Right atrium auricular region (tissue), 2 donors: ENCODE results near the gene MYL6. TPM values are rescaled to one million over a fixed set of nuclear protein-coding genes. Genes with fewer than 3 reads are reported as not detected.
A peak's percentile ranks its signal among the peaks of the same experiment; 100 is the strongest.

Experiments
- DNase-seq: peaks from one replicate; pipeline ENCODE4 v3.0.0-alpha.2; 2019; ENCODE audit warnings: low spot score
- H3K27ac ChIP-seq, 2 donors: fragments of 200-600 bp; sonication (generic); 1 replicate in 1 of 2; 2 replicates in 1 of 2; pipeline ENCODE4 v1.5.1; 2016 to 2019
- H3K27me3 ChIP-seq, 2 donors: fragments of 200-600 bp; sonication (generic); one replicate each; pipeline versions ENCODE4 v1.5.1 to v1.6.0; 2017 to 2019
- H3K36me3 ChIP-seq: fragments of 200-600 bp; sonication (generic); one replicate; pipeline ENCODE4 v1.5.1; 2016
- H3K4me1 ChIP-seq, 2 donors: fragments of 200-600 bp; sonication (generic); one replicate each; pipeline versions ENCODE4 v1.5.1 to v1.6.0; 2017 to 2019
- H3K4me3 ChIP-seq, 2 donors: fragments of 200-600 bp; sonication (generic); 1 replicate in 1 of 2; 2 replicates in 1 of 2; pipeline ENCODE4 v1.5.1; 2017 to 2019; ENCODE audit warnings: mild to moderate bottlenecking in 1 of 2, moderate library complexity in 1 of 2
- H3K9me3 ChIP-seq, 2 donors: fragments of 200-600 bp; sonication (generic); one replicate each; pipeline ENCODE4 v1.5.1; 2019
- total RNA-seq, 2 donors: library from RNA; depleted of rRNA; stranded (reverse); fragments of >200 nt; gene quantifications; one replicate each; pipeline ENCODE4 v1.1.0, GENCODE V29; 2016
- TF ChIP-seq, protein P1 (sequence below), 2 donors: fragments of 200-600 bp; sonication (generic); IDR thresholded peaks; one replicate each; pipeline ENCODE4 v1.5.1; 2019; ENCODE audit warnings: antibody characterized with exemption in 2 of 2

Gene MYL6
- total RNA-seq, 2 donors from 2014 or later: 567 to 1,179 TPM

DNA sequence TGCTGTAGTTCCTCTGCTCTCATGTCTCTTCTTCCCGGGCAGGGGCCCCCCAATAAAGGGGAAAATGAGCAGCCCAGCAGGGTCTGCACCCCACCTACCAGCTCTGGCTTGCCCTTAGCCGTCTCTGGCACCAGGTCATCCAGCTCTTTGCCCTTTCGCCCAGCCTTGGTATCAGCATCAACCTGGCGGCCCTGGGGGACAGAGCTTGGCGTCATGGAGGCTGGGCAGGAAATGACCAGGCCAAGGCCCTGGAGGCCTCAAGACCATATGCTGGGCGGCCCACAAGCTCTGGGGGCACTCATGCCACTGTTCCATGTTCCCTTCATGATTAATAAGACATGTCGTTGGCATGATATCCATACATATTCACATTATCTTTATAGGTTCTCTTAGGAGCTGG is 14.7 kb downstream of the MYL6 start:
- peaks cover 97% of the 10 kb centered on the region for H3K36me3 ChIP-seq
- H3K27ac ChIP-seq: no peak overlapping the region
- no peaks in the 10 kb centered on the region for H3K27me3 ChIP-seq
- no peaks in the 10 kb centered on the region for H3K4me1 ChIP-seq
- TF ChIP-seq, protein P1, sequence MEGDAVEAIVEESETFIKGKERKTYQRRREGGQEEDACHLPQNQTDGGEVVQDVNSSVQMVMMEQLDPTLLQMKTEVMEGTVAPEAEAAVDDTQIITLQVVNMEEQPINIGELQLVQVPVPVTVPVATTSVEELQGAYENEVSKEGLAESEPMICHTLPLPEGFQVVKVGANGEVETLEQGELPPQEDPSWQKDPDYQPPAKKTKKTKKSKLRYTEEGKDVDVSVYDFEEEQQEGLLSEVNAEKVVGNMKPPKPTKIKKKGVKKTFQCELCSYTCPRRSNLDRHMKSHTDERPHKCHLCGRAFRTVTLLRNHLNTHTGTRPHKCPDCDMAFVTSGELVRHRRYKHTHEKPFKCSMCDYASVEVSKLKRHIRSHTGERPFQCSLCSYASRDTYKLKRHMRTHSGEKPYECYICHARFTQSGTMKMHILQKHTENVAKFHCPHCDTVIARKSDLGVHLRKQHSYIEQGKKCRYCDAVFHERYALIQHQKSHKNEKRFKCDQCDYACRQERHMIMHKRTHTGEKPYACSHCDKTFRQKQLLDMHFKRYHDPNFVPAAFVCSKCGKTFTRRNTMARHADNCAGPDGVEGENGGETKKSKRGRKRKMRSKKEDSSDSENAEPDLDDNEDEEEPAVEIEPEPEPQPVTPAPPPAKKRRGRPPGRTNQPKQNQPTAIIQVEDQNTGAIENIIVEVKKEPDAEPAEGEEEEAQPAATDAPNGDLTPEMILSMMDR (IDR thresholded peaks at IDR 0.05): no peak
- no peak for DNase-seq
- no peaks in the 10 kb centered on the region for H3K9me3 ChIP-seq
- H3K4me3 ChIP-seq: no peak overlapping the region

DNA sequence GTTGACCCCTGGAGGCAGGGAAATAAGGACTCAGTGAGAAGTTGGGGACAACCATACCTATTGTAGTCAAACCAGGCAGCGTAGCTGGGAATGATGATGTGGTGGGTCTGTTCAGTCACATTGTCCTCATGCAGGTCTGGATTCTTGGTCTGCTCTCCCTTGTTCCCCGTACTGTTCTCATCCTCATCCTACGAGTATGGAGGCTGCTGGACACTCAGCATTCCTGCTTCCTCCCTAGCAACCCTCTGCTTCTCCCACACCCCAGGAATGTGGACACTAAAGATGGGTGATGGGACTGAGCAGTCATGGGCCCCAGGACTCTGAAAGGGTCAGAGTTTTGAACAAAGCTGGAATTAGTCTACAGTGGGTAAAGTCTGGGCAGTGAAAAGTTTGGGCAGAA is 20.2 kb downstream of the MYL6 start:
- H3K4me3 ChIP-seq: no peak overlapping the region
- no peak overlapping the region for H3K27ac ChIP-seq
- DNase-seq: no peak
- peaks cover 96% of the 10 kb centered on the region for H3K36me3 ChIP-seq
- H3K4me1 ChIP-seq: no peaks in the 10 kb centered on the region
- TF ChIP-seq, protein P1 (IDR thresholded peaks at IDR 0.05): no peak
- no peaks in the 10 kb centered on the region for H3K27me3 ChIP-seq
- H3K9me3 ChIP-seq: no peaks in the 10 kb centered on the region

DNA sequence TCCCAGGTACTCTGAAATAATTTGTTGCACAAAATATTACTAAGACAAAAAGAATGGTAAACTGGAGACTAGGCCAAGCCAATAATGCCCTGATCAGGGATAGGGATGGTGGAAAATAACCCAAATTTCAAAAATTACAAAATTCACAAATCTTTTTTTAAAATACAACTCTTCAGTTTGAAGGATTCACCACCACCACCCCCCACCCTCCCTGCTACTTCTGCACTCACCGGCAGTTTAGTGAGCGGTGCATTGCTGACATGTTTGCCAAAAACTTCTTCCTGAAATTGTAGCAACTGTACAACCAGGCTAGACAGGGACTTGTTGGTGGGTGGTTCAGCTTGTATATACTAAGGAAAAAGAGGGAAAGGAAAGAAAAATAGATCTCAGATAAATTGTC is 28.8 kb downstream of the MYL6 start:
- Histone ChIP-seq H3K4me3 (no peak overlapping the region), H3K9me3 (no peaks in the 10 kb centered on the region), H3K27ac (no peak overlapping the region), H3K27me3 (no peaks in the 10 kb centered on the region), H3K36me3 (peaks cover 40% of the 10 kb centered on the region), H3K4me1 (peaks cover 0 to 24% of the 10 kb centered on the region in 2 donors)
- DNase-seq: no peak
- TF ChIP-seq, protein P1 (IDR thresholded peaks at IDR 0.05): no peak

DNA sequence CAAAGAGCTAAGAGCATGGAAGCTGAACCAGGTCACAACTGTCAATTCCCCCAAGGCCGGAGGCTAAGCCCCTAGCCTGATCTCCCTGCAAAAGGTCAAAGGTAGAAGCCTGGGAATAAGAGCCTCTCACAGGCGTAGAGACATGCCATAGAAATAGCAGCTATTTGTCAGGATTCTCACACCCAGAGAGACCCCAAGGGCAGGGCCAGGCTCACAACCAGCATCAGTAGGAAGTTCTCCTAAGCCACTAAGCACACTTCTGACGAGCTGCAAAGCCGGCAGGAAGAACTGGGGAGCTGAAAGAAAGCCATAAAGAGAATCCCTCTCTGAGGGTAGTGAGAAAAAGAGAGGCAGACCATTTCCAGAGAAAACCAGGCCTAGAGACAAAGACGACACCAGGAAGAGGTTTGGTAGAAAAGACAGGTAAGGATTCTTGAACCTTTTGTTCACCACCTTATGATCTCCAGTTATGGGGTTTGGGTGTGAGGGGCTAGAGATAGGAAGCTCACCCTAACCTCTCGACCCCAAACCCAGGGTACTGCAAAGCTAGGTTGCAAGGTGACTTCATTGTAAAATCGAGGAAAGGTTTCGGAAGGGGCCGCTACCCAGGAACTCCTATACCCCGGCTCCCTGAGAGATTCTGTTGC is 30.1 kb downstream of the MYL6 start:
- H3K36me3 ChIP-seq: peaks cover 27% of the 10 kb centered on the region
- peak overlapping the region; percentile 90 to 98 for H3K27ac ChIP-seq
- H3K4me3 ChIP-seq: peak overlapping the region; percentile 92 to 95
- DNase-seq: no peak
- TF ChIP-seq, protein P1 (IDR thresholded peaks at IDR 0.05): no peak
- peaks cover 0 to 24% of the 10 kb centered on the region in 2 donors for H3K4me1 ChIP-seq
- no peaks in the 10 kb centered on the region for H3K27me3 ChIP-seq
- H3K9me3 ChIP-seq: no peaks in the 10 kb centered on the region

DNA sequence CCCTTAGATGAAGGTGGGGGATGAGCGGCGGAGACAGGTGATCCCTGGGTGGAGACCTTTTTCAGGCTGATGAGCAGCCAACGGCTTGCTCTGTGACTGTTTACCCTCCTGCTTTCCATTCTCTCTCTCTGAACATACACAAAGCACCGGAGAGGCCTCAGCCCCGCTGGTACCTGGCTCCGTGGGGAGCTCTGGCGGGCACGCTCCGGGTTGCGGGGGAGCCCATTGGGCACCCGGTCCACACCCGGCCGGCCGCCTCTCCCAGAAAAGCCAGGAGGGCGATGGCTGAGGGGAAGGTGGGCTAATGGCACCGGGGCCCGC is 30.6 kb downstream of the MYL6 start:
- Histone ChIP-seq H3K4me1 (peaks cover 0 to 24% of the 10 kb centered on the region in 2 donors), H3K27ac (peak overlapping the region; percentile 90 to 98), H3K4me3 (peak overlapping the region; percentile 92 to 95), H3K9me3 (no peaks in the 10 kb centered on the region), H3K27me3 (no peaks in the 10 kb centered on the region), H3K36me3 (peaks cover 22% of the 10 kb centered on the region)
- DNase-seq: no peak
- TF ChIP-seq, protein P1 (IDR thresholded peaks at IDR 0.05): no peak
